MM.1S (cell line): ENCODE data around the gene ZNF860.

Experiments used
- DNase-seq: peaks from one replicate; pipeline ENCODE4 v3.0.0-alpha.2; 2015
- H2AFZ ChIP-seq: fragments of 300-600 bp; sonication (generic); 2 replicates; pipeline ENCODE4 v1.6.0; 2016; ENCODE audit warnings: antibody characterized with exemption, low read length
- H3F3A ChIP-seq: fragments of 300-600 bp; sonication (generic); 2 replicates; pipeline ENCODE4 v1.6.1; 2016; ENCODE audit warnings: mild to moderate bottlenecking, antibody characterized with exemption, low read length, moderate library complexity, mixed read lengths; ENCODE audit not compliant: insufficient read depth
- H3K27ac ChIP-seq: fragments of 300-600 bp; sonication (generic); 2 replicates; pipeline ENCODE4 v1.5.1; 2016; ENCODE audit warnings: mild to moderate bottlenecking, low read length
- H3K27me3 ChIP-seq: fragments of 300-600 bp; sonication (generic); replicated peaks from 2 replicates; pipeline ENCODE4 v1.6.0; 2016; ENCODE audit warnings: low read length; ENCODE audit not compliant: insufficient read depth
- H3K36me3 ChIP-seq: fragments of 300-600 bp; sonication (generic); replicated peaks from 2 replicates; pipeline ENCODE4 v1.6.1; 2016; ENCODE audit warnings: mild to moderate bottlenecking, low read length, mixed read lengths; ENCODE audit not compliant: insufficient read depth
- H3K4me1 ChIP-seq: fragments of 300-600 bp; sonication (generic); 2 replicates; pipeline ENCODE4 v1.6.1; 2016; ENCODE audit warnings: low read length, mixed read lengths
- H3K4me2 ChIP-seq: fragments of 300-600 bp; sonication (generic); 2 replicates; pipeline ENCODE4 v1.6.0; 2016; ENCODE audit warnings: low read depth, low read length
- H3K4me3 ChIP-seq: fragments of 300-600 bp; sonication (generic); 2 replicates; pipeline ENCODE4 v1.5.1; 2016; ENCODE audit warnings: low read length, mixed read lengths
- H3K79me2 ChIP-seq: fragments of 300-600 bp; sonication (generic); 2 replicates; pipeline ENCODE4 v1.6.1; 2016; ENCODE audit warnings: mixed run types, low read length, mixed read lengths
- H3K9ac ChIP-seq: fragments of 300-600 bp; sonication (generic); 2 replicates; pipeline ENCODE4 v1.6.1; 2016; ENCODE audit warnings: low read length, mixed read lengths
- H3K9me2 ChIP-seq: fragments of 300-600 bp; sonication (generic); replicated peaks from 2 replicates; pipeline ENCODE4 v1.6.1; 2016; ENCODE audit warnings: mild to moderate bottlenecking, low read length, mixed read lengths; ENCODE audit not compliant: insufficient read depth
- H3K9me3 ChIP-seq: fragments of 300-600 bp; sonication (generic); replicated peaks from 2 replicates; pipeline ENCODE4 v1.6.1; 2016; ENCODE audit warnings: mild to moderate bottlenecking, low read length, mixed read lengths; ENCODE audit not compliant: insufficient read depth
- H4K20me1 ChIP-seq: fragments of 300-600 bp; sonication (generic); 2 replicates; pipeline ENCODE4 v1.6.1; 2016; ENCODE audit warnings: mild to moderate bottlenecking, low read length, moderate library complexity, mixed read lengths; ENCODE audit not compliant: insufficient read depth
- CTCF ChIP-seq: fragments of 300-600 bp; sonication (generic); IDR thresholded peaks from 2 replicates; pipeline ENCODE4 v1.5.1; 2016; ENCODE audit warnings: antibody characterized with exemption, low read length, mixed read lengths
- EZH2 ChIP-seq: fragments of 300-600 bp; sonication (generic); optimal IDR thresholded peaks from 2 replicates; pipeline ENCODE3; 2017; ENCODE audit warnings: low read depth, mild to moderate bottlenecking, antibody characterized with exemption, low read length, mixed read lengths
- EZH2phosphoT487 ChIP-seq: fragments of 300-600 bp; sonication (generic); IDR thresholded peaks from 2 replicates; pipeline ENCODE4 v1.6.1; 2018; ENCODE audit warnings: antibody characterized with exemption, low read length

Gene ZNF860

GRCh38 chr3:31946484-31947081 is 35.0 kb upstream of the ZNF860 start:
- no peak for DNase-seq
- Histone ChIP-seq H3K4me3 (no peak overlapping the region), H3K9ac (no peak overlapping the region), H3K36me3 (no peaks in the 10 kb centered on the region), H3K4me2 (no peak overlapping the region), H3F3A (peaks cover 2% of the 10 kb centered on the region; the same call in 1 of the 2 replicates), H3K9me2 (no peaks in the 10 kb centered on the region), H4K20me1 (no peaks in the 10 kb centered on the region), H3K27ac (no peak overlapping the region), H3K4me1 (peaks cover 7% of the 10 kb centered on the region), H3K9me3 (no peaks in the 10 kb centered on the region), H3K27me3 (no peaks in the 10 kb centered on the region), H3K79me2 (no peaks in the 10 kb centered on the region), H2AFZ (no peak overlapping the region)
- TF ChIP-seq EZH2 (no peak), EZH2phosphoT487 (no peak), CTCF (no peak)

GRCh38 chr3:31947162-31947561 is 34.4 kb upstream of the ZNF860 start:
- Histone ChIP-seq H3K27ac (no peak overlapping the region), H3K4me1 (peaks cover 12% of the 10 kb centered on the region), H3K27me3 (no peaks in the 10 kb centered on the region), H3K36me3 (no peaks in the 10 kb centered on the region), H3K4me3 (no peak overlapping the region), H3K4me2 (no peak overlapping the region), H4K20me1 (no peaks in the 10 kb centered on the region), H3K9me3 (no peaks in the 10 kb centered on the region), H3K79me2 (no peaks in the 10 kb centered on the region), H3F3A (peaks cover 4% of the 10 kb centered on the region), H3K9me2 (no peaks in the 10 kb centered on the region), H2AFZ (no peak overlapping the region), H3K9ac (no peak overlapping the region)
- no peak for TF ChIP-seq EZH2
- TF ChIP-seq CTCF, result no peak
- TF ChIP-seq EZH2phosphoT487, result no peak
- DNase-seq, result no peak

GRCh38 chr3:31947671-31948091 is 33.9 kb upstream of the ZNF860 start:
- H3K4me2 ChIP-seq, result no peak overlapping the region
- no peak for TF ChIP-seq EZH2phosphoT487
- no peak for TF ChIP-seq CTCF
- no peak for TF ChIP-seq EZH2
- no peak overlapping the region for H2AFZ ChIP-seq
- H4K20me1 ChIP-seq, result no peaks in the 10 kb centered on the region
- no peak overlapping the region for H3K9ac ChIP-seq
- no peak for DNase-seq
- peaks cover 9% of the 10 kb centered on the region for H3F3A ChIP-seq
- peaks cover 14% of the 10 kb centered on the region for H3K4me1 ChIP-seq
- H3K9me2 ChIP-seq, result no peaks in the 10 kb centered on the region
- no peaks in the 10 kb centered on the region for H3K36me3 ChIP-seq
- no peaks in the 10 kb centered on the region for H3K9me3 ChIP-seq
- no peaks in the 10 kb centered on the region for H3K79me2 ChIP-seq
- no peak overlapping the region for H3K27ac ChIP-seq
- no peak overlapping the region for H3K4me3 ChIP-seq
- H3K27me3 ChIP-seq, result no peaks in the 10 kb centered on the region
